ENCODE data around the gene SGTB. TPM values are rescaled to one million over a fixed set of nuclear protein-coding genes. Genes with fewer than 3 reads are reported as not detected.
A peak's percentile ranks its signal among the peaks of the same experiment; 100 is the strongest.

Gene SGTB
- 13.0 TPM for total RNA-seq
- long read RNA-seq, full-length matches to known transcripts = 6 of 13 reads
- long read RNA-seq, partial matches to known transcripts = 0 of 13 reads
- long read RNA-seq, other reads (novel, unspliced or antisense) = 7 of 13 reads

DNA sequence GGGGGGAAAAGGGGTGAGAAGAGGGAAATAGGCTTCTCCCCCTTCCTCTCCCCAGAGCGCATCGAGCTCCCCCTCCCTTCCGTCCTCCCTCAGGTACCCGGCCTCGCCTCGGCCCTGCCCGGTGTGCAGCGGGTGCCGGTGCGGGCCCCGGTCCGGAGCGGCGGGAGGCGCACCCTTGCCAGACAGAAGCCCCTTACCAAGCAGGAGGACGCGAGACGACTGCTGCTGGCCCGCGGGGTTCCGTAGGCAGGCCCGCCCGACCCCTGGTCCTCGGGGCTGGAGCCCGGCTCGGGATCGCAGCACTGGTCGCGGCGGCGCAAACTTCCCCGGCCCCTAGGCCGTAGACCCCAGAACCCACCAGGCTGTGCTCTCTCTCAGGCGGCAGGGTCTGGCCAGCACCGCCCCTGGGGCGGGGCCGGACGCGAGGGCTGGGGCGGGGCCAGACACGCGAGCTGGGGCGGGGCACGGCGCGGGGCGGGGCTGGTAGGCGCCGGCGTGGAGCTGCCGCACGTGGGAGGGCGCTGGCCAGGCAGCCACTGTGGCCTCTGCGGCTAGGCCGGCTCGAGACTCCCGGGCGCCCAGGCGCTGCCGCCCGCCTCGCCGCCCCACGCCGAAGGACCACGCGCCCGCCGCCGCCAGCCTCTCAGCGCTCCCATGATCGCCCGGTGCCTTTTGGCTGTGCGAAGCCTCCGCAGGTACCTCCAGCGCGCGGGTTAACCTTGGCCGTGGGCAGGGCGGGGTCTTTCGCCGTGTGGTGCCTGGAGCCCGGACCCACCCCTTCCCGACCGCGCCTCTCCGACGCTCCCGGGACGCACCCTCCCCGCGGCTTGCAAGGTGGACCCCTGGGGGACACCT, at the start of gene SGTB, which contains the start of gene NLN:
Gene SGTB (minus strand): TSS at position 390 of the 855 bp plus-strand sequence. CDS start 1,302 bp downstream, outside the sequence.
Gene NLN (plus strand): TSS at position 486 of the 855 bp plus-strand sequence. CDS start 169 bp downstream, at position 655.
- peak; percentile 94 for DNase-seq (ENCODE audit: low spot score)

GRCh38 chr5:65771266-65771665, 49.4 kb upstream of the SGTB start:
- DNase-seq (ENCODE audit: low spot score) = no peak

DNA sequence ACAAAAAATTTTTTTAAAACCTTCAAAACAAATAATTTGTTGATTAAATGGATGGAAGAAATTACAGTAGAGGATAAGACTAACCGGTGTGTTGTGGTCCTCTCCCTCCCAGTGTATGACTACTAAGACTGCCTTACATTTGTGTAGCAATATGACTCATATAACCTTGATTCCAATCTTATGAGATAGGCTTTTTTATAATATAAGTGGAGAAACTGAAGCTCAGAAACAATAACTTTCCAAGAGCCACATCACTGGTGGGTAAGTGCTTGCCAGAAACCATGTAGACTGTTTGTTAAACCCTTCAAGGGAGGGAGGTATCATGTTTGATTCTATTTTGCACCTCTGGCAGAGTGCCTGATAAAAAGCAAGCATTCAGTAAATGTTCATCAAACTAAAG, 47.6 kb upstream of the SGTB start:
- no peak for DNase-seq (ENCODE audit: low spot score)

DNA sequence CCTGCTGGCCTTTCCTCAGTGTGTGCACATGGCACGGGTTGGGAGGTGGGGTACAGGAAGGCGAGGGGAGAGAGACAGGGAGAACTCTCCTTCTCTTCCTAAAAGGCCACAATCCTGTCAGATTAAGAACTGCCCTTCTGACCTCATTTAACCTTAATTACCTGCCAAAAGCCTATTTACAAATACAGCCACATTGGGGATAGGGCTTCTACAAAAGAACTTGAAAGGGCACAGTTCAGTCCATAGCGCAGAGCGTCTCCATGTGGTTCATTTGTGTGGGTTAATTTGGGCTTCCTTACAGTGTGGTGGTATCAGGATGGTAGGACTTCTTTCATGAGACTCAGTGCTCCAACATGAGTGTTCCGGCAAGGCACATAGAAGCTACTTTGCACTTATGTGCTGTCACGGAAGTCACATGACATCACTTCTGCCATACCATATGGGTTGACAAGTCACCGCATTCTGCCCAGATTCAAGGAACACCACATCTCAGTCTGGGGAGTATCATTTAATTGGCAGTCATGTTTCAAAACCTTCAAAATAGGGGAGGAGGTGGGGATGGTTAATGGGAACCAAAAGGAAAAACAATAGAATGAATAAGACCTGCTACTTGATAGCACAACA, 46.9 kb upstream of the SGTB start:
- DNase-seq (ENCODE audit: low spot score) = no peak

DNA sequence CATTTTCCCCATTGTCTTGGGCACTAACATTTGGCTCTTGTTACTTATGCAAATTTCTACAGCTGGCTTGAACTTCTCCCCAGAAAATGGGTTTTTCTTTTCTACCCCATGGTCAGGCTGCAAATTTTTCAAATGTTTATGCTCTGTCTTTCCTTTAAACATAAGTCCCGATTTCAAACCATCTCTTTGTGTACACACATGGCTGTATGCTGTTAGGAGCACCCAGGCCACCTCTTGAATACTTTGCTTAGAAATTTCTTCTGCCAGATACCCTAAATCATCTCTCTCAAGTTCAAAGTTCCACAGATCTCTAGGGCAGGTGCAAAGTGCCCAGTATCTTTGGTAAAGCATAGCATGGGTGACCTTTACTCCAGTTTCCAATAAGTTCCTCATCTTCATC, 45.7 kb upstream of the SGTB start:
- DNase-seq (ENCODE audit: low spot score) = no peak

DNA sequence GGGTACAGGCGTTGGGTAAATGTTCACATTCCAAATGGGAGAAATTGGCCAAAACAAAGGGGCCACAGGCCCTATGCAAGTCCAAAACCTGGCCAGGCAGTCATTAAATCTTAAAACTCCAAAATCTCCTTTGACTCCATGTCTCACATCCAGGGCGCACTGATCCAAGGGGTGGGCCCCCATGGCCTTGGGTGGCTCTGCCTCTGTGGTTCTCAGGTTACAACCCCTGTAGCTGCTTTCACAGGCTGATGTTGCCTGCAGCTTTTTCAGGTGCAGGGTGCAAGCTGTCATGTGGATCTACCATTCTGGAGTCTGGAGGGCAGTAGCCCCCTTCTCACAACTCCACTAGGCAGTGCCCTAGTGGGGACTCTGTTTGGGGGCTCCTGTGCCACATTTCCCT, 44.9 kb upstream of the SGTB start:
- DNase-seq (ENCODE audit: low spot score) = no peak

DNA sequence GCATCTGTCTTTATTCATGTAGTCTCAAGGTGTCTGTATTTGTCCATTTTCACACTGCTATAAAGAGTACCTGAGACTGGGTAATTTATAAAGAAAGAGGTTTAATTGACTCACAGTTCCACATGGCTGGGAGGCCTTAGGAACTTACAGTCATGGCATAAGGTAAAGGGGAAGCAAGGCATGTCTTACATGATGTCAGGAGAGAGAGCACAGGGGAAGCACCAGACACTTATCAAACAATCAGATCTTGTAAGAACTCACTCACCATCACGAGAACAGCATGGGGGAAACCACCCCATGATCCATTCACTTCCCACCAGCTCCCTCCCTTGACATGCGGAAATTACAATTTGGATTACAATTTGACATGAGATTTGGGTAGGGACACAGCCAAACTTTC, 44.3 kb upstream of the SGTB start:
- no peak for DNase-seq (ENCODE audit: low spot score)

DNA sequence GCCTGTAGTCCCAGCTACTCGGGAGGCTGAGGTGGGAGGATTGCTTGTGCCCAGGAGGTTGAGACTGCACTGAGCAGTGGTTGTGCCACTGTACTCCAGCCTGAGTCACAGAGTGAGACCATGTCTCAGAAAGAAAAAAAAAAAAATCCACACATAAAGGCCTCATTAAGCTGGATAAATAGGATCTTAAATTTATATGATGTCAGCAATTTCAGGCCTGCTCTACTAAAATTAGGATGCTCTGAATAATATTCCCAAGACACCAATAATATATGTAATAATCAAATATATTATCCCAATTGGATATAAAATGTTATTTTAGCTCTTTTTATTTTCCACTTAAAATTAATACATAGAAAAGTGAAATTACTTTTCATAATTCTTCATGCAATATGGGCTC, 43.7 kb upstream of the SGTB start:
- DNase-seq (ENCODE audit: low spot score) = no peak

DNA sequence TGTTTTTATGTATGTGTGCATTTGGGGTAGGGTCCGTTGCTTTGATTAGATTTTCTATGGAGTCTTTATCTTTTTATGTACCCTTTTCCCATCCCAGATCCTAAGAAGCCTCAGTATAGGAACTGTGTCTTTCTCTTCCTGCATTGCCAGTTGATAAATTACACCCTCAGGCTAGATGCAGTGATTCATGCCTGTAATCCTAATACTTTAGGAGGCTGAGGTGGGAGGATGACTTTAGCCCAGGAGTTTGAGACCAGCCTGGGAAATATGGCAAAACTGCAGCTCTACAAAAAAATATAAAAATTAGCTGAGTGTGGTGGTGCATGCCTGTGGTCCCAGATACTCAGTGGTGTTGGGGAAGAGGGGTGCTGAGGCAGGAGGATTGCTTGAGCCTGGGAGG, 40.3 kb upstream of the SGTB start:
- no peak for DNase-seq (ENCODE audit: low spot score)

DNA sequence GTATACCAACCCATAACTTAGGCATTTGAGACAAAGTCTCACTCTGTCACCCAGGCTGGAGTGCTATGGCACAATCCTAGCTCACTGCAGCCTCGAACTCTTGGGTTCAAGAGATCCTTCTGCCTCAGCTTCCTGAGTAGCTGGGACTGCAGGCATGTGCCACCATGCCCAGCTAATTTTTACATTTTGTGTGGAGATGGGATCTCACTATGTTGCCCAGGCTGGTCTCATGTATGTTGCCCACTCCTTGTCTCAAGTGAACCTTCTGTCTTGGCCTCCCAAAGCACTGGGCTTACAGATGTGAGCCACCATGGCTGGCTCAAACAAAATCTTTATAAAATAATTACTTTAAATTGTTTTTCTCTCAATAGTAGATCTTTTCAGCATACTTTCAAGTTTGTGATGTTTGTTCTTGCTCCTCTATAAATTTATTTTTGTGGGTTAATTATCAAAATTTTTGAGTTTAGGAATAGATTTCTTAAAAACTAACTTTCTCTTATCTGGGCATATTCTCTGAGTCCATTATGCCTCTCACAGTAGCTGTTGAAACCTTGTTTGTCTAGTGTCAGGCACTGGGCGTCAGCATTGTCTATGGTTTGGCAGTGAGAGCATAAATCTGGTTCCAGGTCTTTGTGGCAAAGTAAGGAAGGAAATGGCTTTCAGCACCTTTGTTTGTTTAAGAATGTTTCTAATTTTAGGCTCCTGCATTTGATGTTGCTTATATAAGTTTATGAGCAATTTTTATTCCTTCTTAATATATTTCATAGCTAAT, 38.8 kb upstream of the SGTB start:
- DNase-seq (ENCODE audit: low spot score) = no peak

DNA sequence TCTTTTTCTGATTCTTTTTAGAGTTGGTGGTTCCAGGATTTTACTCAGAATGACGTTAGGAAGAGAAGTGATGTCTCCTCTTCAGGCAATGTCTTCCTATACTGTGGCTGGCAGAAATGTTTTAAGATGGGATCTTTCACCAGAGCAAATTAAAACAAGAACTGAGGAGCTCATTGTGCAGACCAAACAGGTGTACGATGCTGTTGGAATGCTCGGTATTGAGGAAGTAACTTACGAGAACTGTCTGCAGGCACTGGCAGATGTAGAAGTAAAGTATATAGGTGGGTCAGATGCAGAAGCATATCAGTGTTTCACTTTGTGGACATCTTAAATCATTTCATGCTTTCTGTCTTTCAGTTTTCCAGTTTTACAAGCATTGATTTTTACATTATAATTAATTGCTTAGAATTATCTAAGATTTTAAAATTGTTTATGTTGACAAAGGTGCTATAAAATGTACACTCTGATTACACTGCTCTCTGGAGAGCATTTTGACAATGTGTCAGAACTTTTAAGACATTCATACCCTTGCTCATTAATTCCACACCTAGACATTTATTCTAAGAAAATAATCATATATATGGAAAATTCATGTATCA, 36.7 kb upstream of the SGTB start:
- no peak for DNase-seq (ENCODE audit: low spot score)

GRCh38 chr5:65753189-65753588, 31.3 kb upstream of the SGTB start:
- no peak for DNase-seq (ENCODE audit: low spot score)

- no peak for DNase-seq (ENCODE audit: low spot score)
Observed at GRCh38 chr5:65750938-65751337, 29.0 kb upstream of the SGTB start.

- DNase-seq (ENCODE audit: low spot score) = no peak
Observed at GRCh38 chr5:65749956-65750355, 28.0 kb upstream of the SGTB start.

DNA sequence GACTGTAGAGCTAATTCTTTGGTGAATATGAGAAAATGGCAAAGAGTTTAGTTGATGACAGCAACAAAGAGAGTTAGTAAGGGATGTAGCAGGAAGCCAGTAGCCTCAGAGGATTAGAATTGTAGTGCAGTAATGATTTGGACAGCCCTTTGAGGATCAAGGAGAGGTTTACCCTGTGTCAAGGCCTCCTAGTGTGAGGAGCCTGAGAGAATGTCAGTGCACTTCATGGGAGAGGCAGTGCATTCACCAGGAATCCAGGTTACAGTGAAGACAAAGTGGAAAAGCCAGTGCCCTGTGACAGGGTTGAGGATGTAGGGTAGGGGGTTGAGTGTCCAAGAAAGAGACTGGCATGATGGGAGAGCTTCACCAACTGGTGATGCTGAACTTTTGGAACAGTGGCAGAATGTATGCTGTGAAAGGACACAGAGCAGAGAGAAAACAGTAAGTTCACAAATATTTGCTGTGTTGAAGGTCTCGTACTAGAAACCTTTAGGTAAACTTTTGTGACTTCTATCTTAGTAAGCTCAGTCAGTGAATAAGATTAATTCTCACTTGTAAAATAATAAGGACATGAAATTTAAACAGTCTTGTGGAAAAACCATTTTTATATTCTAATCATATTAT, 27.4 kb upstream of the SGTB start:
- DNase-seq (ENCODE audit: low spot score) = no peak

DNA sequence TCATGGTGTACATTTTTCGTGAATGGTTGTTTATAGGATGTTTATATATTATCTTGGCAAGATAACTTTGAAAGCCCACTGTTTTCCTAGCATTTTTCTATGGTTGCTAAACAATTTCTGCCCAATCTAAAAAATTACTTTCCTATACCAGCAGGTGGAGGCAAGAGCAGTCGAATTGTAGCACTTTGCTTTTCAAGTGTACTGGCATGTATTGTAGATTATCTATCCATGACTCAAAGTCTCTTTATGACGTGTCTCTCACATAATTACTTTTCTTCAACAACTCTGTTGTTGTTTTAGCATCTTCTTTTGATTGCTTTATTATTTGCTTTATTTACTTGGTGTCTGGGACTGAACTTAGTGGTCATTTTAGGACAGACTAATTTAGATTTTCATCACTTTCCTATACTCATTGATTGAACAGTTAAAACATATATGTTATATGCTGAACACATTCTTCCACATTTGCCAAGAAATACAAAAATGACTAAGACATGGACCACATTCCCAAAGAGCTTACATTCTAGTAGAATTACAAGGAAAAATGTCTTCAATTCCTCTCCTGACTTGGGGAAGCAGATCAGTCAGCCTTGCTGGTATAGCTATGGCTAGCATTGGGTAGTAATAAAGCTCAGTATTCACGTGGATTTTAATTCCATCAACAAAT, 20.8 kb upstream of the SGTB start:
- no peak for DNase-seq (ENCODE audit: low spot score)

DNA sequence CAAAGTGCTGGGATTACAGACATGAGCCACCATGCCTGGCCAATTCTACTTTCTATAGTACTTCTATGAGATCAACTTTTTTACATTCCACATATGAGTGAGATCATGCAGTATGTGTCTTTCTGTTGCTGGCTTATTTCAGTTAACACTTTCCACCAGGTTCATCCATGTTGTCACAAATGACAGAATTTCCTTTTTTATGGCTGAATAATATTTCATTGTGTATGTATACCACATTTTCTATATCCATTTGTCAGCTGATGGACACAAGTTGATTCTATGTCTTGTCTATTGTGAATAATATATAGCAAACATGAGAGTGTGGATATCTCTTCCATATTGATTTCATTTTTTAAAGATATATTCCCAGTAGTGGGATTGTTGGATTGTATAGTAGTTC, 17.3 kb upstream of the SGTB start:
- DNase-seq (ENCODE audit: low spot score) = no peak

- DNase-seq (ENCODE audit: low spot score) = no peak
Observed at GRCh38 chr5:65738305-65738704, 16.4 kb upstream of the SGTB start.

- DNase-seq (ENCODE audit: low spot score) = no peak
Observed at GRCh38 chr5:65737842-65738241, 15.9 kb upstream of the SGTB start.

- DNase-seq (ENCODE audit: low spot score) = no peak
Observed at GRCh38 chr5:65736011-65736410, 14.1 kb upstream of the SGTB start.
